ENCODE results near the gene BLNK. TPM values are rescaled to one million over a fixed set of nuclear protein-coding genes. Genes with fewer than 3 reads are reported as not detected.

BLNK gene
- total RNA-seq, 2 donors from 2014 or later: 0.39 to 0.41 TPM

- H3K27me3 ChIP-seq: no peaks in the 10 kb centered on the region
- DNase-seq (ENCODE audit: low spot score): no peak
- H3K36me3 ChIP-seq: no peaks in the 10 kb centered on the region
- TF ChIP-seq CTCF (IDR thresholded peaks at IDR 0.05): no peak
- H3K4me1 ChIP-seq: peaks cover 0 to 6% of the 10 kb centered on the region in 2 donors
- no peak overlapping the region for H3K27ac ChIP-seq
- H3K4me3 ChIP-seq: no peak overlapping the region
- no peaks in the 10 kb centered on the region for H3K9me3 ChIP-seq
Observed at GRCh38 chr10:96269438-96270300, 1.7 kb downstream of the BLNK start.

DNA sequence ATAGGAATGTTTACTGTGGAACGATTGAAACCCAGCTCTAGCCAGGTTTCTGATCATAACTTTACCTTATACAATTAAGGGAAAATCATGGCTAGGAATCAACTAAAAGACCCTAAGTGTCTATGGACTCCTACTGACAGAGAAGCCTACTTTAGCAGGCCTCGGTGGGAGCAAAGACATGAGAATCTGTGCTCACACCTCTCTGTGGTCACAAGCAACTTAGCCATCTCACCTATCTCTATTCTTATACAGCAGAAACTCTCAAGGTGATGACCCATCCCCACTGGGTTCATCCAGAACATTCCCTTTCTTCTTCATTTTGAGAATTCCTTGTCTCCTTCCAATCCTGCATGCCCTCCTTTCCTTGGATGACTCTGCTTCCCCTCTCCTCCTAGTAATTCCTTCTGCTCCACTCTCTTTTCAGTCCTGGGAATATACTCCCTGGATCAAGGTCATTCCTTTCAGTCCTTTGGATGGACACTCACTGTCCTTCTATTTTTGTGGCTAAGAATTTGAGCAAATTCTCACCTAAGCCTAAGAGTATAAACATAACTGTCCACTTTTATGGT lies 2.9 kb downstream of the BLNK start:
- no peaks in the 10 kb centered on the region for H3K36me3 ChIP-seq
- H3K9me3 ChIP-seq: no peaks in the 10 kb centered on the region
- DNase-seq (ENCODE audit: low spot score): no peak
- no peak overlapping the region for H3K4me3 ChIP-seq
- H3K4me1 ChIP-seq: peaks cover 0 to 6% of the 10 kb centered on the region in 2 donors
- H3K27me3 ChIP-seq: no peaks in the 10 kb centered on the region
- H3K27ac ChIP-seq: no peak overlapping the region
- no peak for TF ChIP-seq CTCF (IDR thresholded peaks at IDR 0.05)

- H3K4me1 ChIP-seq: peaks cover 0 to 6% of the 10 kb centered on the region in 2 donors
- H3K36me3 ChIP-seq: no peaks in the 10 kb centered on the region
- no peak for TF ChIP-seq CTCF (IDR thresholded peaks at IDR 0.05)
- H3K9me3 ChIP-seq: no peaks in the 10 kb centered on the region
- no peak overlapping the region for H3K27ac ChIP-seq
- no peak overlapping the region for H3K4me3 ChIP-seq
- H3K27me3 ChIP-seq: no peaks in the 10 kb centered on the region
- no peak for DNase-seq (ENCODE audit: low spot score)
Observed at GRCh38 chr10:96267234-96267705, 4.1 kb downstream of the BLNK start.

- no peak for TF ChIP-seq CTCF (IDR thresholded peaks at IDR 0.05)
- Histone ChIP-seq H3K9me3 (no peaks in the 10 kb centered on the region), H3K4me1 (peaks cover 0 to 3% of the 10 kb centered on the region in 2 donors), H3K27ac (no peak overlapping the region), H3K4me3 (no peak overlapping the region), H3K36me3 (no peaks in the 10 kb centered on the region), H3K27me3 (no peaks in the 10 kb centered on the region)
- DNase-seq (ENCODE audit: low spot score): no peak
Observed at GRCh38 chr10:96266118-96266770, 5.1 kb downstream of the BLNK start.

DNA sequence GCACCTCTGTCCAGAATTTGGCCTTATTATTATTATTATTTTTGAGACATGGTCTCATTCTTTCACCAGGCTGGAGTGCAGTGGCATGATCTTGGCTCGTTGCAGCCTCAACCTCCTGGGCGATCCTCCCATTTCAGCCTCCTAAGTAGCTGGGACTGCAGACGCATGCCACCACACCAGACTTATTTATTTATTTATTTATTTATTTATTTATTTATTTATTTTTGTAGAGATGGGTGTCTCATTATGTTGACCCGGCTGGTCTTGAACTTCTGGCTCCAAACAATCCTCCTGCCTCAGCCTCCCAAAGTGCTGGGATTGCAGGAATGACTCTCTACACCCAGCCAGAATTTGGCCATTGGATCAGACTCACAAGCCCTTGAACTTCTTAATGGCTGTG lies 6.4 kb downstream of the BLNK start:
- DNase-seq (ENCODE audit: low spot score): no peak
- TF ChIP-seq CTCF (IDR thresholded peaks at IDR 0.05): no peak
- Histone ChIP-seq H3K27ac (no peak overlapping the region), H3K4me3 (no peak overlapping the region), H3K9me3 (no peaks in the 10 kb centered on the region), H3K27me3 (no peaks in the 10 kb centered on the region), H3K4me1 (peaks cover 0 to 5% of the 10 kb centered on the region in 2 donors), H3K36me3 (no peaks in the 10 kb centered on the region)

Measured in right atrium auricular region (tissue), 2 donors.